Effector CD8-positive, alpha-beta T cell (primary cell): ENCODE measurements around the gene NR1H3.

Experiments used
- DNase-seq: peaks from one replicate; lab custom pipeline; 2025; lab: John Stamatoyannopoulos, UW

The NR1H3 gene

GRCh38 chr11:47244448-47245350, 13.1 kb upstream of the NR1H3 start:
- no peak for DNase-seq

- no peak for DNase-seq
These were observed 12.0 kb upstream of the NR1H3 start for GRCh38 chr11:47245611-47246357.

GRCh38 chr11:47247502-47247901, 10.3 kb upstream of the NR1H3 start:
- DNase-seq = no peak

GRCh38 chr11:47248304-47248663, 9.5 kb upstream of the NR1H3 start:
- no peak for DNase-seq

- peak; percentile 66 for DNase-seq
These were observed 9.0 kb upstream of the NR1H3 start, which contains the start of gene ACP2 for GRCh38 chr11:47248664-47249377. TSS of gene ACP2 (minus strand) at chr11:47248814. CDS start at chr11:47248789, 25 bp downstream.

GRCh38 chr11:47249378-47249715, 8.4 kb upstream of the NR1H3 start:
- DNase-seq = no peak

GRCh38 chr11:47251751-47252150, 6.0 kb upstream of the NR1H3 start:
- DNase-seq = no peak

- DNase-seq = no peak
These were observed 4.1 kb upstream of the NR1H3 start for GRCh38 chr11:47253660-47254059.

GRCh38 chr11:47254386-47254785, 3.4 kb upstream of the NR1H3 start:
- DNase-seq = no peak

GRCh38 chr11:47256374-47256773, 1.4 kb upstream of the NR1H3 start:
- DNase-seq = no peak

- DNase-seq = no peak
These were observed 649 bp upstream of the NR1H3 start for GRCh38 chr11:47257177-47257516.

- DNase-seq = no peak
These were observed 614 bp downstream of the NR1H3 start for GRCh38 chr11:47258317-47258902.

GRCh38 chr11:47259232-47259977, 1.6 kb downstream of the NR1H3 start:
- no peak for DNase-seq

- no peak for DNase-seq
These were observed 2.6 kb downstream of the NR1H3 start for GRCh38 chr11:47260366-47260765.

- DNase-seq = no peak
These were observed 3.5 kb downstream of the NR1H3 start for GRCh38 chr11:47261291-47261800.

- no peak for DNase-seq
These were observed 6.3 kb downstream of the NR1H3 start for GRCh38 chr11:47264119-47264518.

GRCh38 chr11:47264521-47264920, 6.7 kb downstream of the NR1H3 start:
- no peak for DNase-seq

- DNase-seq = no peak
These were observed 10.1 kb downstream of the NR1H3 start for GRCh38 chr11:47267876-47268275.

- DNase-seq = no peak
These were observed 10.7 kb downstream of the NR1H3 start for GRCh38 chr11:47268448-47269001.

- DNase-seq = peak; percentile 72
These were observed 11.4 kb downstream of the NR1H3 start for GRCh38 chr11:47269002-47269828.
